KMS-11 (cell line): ENCODE data around the gene GREB1L.

Experiments used
- H2AFZ ChIP-seq: fragments of 200-600 bp; sonication (generic); 2 replicates; pipeline ENCODE4 v1.6.1; 2016; ENCODE audit warnings: antibody characterized with exemption, mixed run types, low read depth
- H3K27ac ChIP-seq: fragments of 200-600 bp; sonication (generic); 2 replicates; pipeline ENCODE4 v1.6.1; 2016; ENCODE audit warnings: mild to moderate bottlenecking, mixed run types
- H3K27me3 ChIP-seq: fragments of 200-600 bp; sonication (generic); 2 replicates; pipeline ENCODE4 v1.6.1; 2017; ENCODE audit warnings: mild to moderate bottlenecking, low read depth, mixed run types, moderate library complexity; ENCODE audit not compliant: insufficient read depth
- H3K36me3 ChIP-seq: fragments of 200-600 bp; sonication (generic); 2 replicates; pipeline ENCODE4 v1.6.1; 2017; ENCODE audit warnings: mild to moderate bottlenecking, mixed run types; ENCODE audit not compliant: insufficient read depth
- H3K4me1 ChIP-seq: fragments of 200-600 bp; sonication (generic); 2 replicates; pipeline ENCODE4 v1.6.1; 2016; ENCODE audit warnings: mild to moderate bottlenecking, low read depth, mixed run types; ENCODE audit not compliant: poor library complexity, severe bottlenecking
- H3K4me2 ChIP-seq: fragments of 200-600 bp; sonication (generic); 2 replicates; pipeline ENCODE4 v1.7.0; 2016; ENCODE audit warnings: mild to moderate bottlenecking, mixed run types
- H3K4me3 ChIP-seq: fragments of 200-600 bp; sonication (generic); IDR thresholded peaks from 2 replicates; pipeline ENCODE4 v1.6.1; 2017; ENCODE audit warnings: low read depth, low read length, mixed read lengths; ENCODE audit not compliant: insufficient read depth
- H3K79me2 ChIP-seq: fragments of 200-600 bp; sonication (generic); 2 replicates; pipeline ENCODE4 v1.6.1; 2016; ENCODE audit warnings: low read depth, mixed run types; ENCODE audit not compliant: insufficient read depth
- H3K9ac ChIP-seq: fragments of 200-600 bp; sonication (generic); 2 replicates; pipeline ENCODE4 v1.6.1; 2016; ENCODE audit warnings: mild to moderate bottlenecking, mixed run types
- H4K20me1 ChIP-seq: fragments of 200-600 bp; sonication (generic); 2 replicates; pipeline ENCODE4 v1.6.1; 2016; ENCODE audit warnings: mild to moderate bottlenecking, mixed run types; ENCODE audit not compliant: insufficient read depth
- TF ChIP-seq, protein P1 (sequence below): fragments of 200-600 bp; sonication (generic); conservative IDR thresholded peaks from 2 replicates; pipeline ENCODE4 v1.6.1; 2017; ENCODE audit warnings: low read depth, mild to moderate bottlenecking, antibody characterized with exemption, low read length, moderate library complexity, mixed read lengths

Gene GREB1L

DNA sequence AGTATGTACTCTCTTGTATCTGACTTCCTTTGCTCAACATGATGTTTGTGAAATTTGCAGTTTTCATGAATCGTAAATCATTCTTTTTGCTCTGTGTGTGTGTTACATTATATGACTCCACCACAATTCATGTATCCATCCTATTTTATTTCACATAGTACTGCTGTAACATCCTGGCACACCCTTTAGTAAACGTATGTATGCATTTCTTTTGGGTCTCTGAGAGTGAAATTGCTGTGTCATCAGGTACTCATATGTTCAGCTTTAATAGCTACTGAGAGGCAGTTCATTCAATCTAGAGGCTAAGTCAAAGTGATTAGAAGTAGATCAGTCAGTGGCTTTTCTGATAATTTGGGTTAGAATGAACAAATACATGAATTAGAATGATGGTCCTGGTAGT is 239.7 kb downstream of the GREB1L start:
- no peak overlapping the region for H2AFZ ChIP-seq
- H3K4me3 ChIP-seq: no peak overlapping the region
- no peaks in the 10 kb centered on the region for H3K79me2 ChIP-seq
- no peak overlapping the region for H3K9ac ChIP-seq
- H3K27me3 ChIP-seq: no peaks in the 10 kb centered on the region
- TF ChIP-seq, protein P1, sequence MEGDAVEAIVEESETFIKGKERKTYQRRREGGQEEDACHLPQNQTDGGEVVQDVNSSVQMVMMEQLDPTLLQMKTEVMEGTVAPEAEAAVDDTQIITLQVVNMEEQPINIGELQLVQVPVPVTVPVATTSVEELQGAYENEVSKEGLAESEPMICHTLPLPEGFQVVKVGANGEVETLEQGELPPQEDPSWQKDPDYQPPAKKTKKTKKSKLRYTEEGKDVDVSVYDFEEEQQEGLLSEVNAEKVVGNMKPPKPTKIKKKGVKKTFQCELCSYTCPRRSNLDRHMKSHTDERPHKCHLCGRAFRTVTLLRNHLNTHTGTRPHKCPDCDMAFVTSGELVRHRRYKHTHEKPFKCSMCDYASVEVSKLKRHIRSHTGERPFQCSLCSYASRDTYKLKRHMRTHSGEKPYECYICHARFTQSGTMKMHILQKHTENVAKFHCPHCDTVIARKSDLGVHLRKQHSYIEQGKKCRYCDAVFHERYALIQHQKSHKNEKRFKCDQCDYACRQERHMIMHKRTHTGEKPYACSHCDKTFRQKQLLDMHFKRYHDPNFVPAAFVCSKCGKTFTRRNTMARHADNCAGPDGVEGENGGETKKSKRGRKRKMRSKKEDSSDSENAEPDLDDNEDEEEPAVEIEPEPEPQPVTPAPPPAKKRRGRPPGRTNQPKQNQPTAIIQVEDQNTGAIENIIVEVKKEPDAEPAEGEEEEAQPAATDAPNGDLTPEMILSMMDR: no peak
- H3K4me2 ChIP-seq: no peak overlapping the region
- H3K4me1 ChIP-seq: peaks cover 9% of the 10 kb centered on the region
- no peaks in the 10 kb centered on the region for H3K36me3 ChIP-seq
- no peak overlapping the region for H3K27ac ChIP-seq
- no peaks in the 10 kb centered on the region for H4K20me1 ChIP-seq

DNA sequence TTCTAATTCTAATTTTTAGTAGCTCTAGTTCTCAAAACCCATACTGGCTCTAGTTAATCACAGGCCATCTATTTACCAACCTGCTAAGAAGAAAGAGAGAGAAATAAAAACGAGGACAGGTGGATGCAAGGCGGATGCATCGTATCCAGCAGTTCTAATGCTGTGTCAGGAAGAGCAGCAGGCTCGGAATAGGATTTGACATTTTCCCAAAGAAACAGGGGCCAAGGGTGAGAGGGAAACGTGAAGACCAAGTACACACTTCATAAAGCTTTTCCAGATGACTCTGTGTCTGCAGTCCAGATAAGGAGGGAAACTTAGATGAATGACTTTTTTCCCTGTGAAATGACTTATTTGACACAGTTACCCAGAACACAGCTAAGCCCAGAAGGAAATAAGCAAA is 241.0 kb downstream of the GREB1L start:
- H3K9ac ChIP-seq: no peak overlapping the region
- TF ChIP-seq, protein P1: no peak
- H3K27me3 ChIP-seq: no peaks in the 10 kb centered on the region
- H2AFZ ChIP-seq: no peak overlapping the region
- no peak overlapping the region for H3K4me2 ChIP-seq
- H3K4me3 ChIP-seq: no peak overlapping the region
- H3K4me1 ChIP-seq: peaks cover 9% of the 10 kb centered on the region
- no peak overlapping the region for H3K27ac ChIP-seq
- H4K20me1 ChIP-seq: no peaks in the 10 kb centered on the region
- H3K79me2 ChIP-seq: no peaks in the 10 kb centered on the region
- no peaks in the 10 kb centered on the region for H3K36me3 ChIP-seq

DNA sequence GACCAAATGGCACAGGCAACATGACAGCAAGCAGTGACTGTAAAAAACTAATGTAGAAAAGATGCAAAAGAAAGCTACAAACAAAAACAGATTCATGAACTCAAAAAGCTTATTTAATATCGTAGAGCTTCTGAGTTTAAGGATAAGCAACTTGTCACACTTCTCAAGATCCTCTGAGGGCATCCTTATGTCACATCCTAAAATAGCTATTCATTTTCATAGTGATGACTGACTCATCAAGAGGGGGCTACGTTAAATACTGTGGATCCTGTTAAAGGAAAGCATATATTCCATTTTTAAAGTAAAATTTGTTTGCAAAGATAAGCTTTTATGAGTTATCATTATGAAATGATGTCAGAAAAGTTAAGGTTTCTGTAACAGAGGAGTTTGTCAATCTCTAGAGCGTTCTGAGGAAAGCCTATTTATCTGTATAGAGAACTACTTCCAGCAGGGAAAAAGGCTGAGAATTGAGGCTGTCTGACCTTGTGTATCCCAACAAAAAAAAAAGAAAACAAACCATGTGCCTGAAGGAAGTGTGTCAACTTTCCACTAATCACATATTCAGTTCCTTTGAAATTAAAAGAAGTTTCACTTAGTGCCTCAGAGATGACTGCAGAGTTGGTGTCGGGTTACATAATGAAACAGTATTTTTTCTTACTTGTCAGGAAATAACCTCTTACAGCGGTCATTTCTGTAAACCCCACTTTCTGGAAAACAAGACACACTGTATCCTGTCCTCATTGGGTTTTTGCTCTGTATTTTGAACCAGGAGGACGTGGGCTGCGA is 243.0 kb downstream of the GREB1L start:
- Histone ChIP-seq H3K27me3 (no peaks in the 10 kb centered on the region), H3K79me2 (no peaks in the 10 kb centered on the region), H3K4me3 (no peak overlapping the region), H3K27ac (no peak overlapping the region), H3K36me3 (no peaks in the 10 kb centered on the region), H4K20me1 (no peaks in the 10 kb centered on the region), H3K4me2 (no peak overlapping the region; the same call in 1 of the 2 replicates), H2AFZ (no peak overlapping the region), H3K4me1 (peaks cover 9% of the 10 kb centered on the region), H3K9ac (no peak overlapping the region)
- TF ChIP-seq, protein P1: no peak

DNA sequence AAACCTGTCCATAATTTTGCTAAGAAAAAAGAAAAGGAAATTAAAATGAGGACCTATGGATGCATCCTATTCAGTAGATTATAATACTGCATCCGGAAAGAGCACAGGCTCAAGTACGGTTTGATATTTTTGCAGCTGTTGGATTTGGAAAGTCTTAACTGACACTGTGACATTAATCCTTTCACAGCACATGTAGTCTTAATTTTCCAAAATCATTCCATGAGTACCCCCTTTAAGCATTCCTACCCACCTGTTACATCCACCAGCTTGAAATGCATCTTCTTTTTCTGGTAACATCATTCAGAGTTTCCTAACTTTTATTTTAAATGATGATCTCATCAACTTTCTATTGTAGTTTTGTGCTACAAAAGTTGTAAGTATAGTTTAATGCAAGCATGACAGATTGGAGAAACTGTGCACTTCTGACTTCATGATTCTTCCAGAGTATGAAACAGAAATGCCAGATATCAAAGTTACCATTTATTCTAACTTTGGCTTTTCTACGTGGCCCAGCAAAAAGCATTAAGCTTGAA is 244.9 kb downstream of the GREB1L start:
- H4K20me1 ChIP-seq: no peaks in the 10 kb centered on the region
- H3K4me1 ChIP-seq: peaks cover 9% of the 10 kb centered on the region
- H3K36me3 ChIP-seq: no peaks in the 10 kb centered on the region
- no peak overlapping the region for H3K4me2 ChIP-seq
- no peak overlapping the region for H3K9ac ChIP-seq
- H3K27me3 ChIP-seq: no peaks in the 10 kb centered on the region
- no peak overlapping the region for H3K27ac ChIP-seq
- no peak overlapping the region for H3K4me3 ChIP-seq
- TF ChIP-seq, protein P1: no peak
- H2AFZ ChIP-seq: no peak overlapping the region
- H3K79me2 ChIP-seq: no peaks in the 10 kb centered on the region
